GM12801 (cell line): ENCODE measurements around the gene TTC28.

ENCODE experiments used
- TF ChIP-seq, protein P1 (sequence below): IDR thresholded peaks from one replicate; pipeline ENCODE4 v1.5.1; 2011; ENCODE audit warnings: control low read depth; ENCODE audit not compliant: insufficient read length; ENCODE audit errors: extremely low read depth

The TTC28 gene

DNA sequence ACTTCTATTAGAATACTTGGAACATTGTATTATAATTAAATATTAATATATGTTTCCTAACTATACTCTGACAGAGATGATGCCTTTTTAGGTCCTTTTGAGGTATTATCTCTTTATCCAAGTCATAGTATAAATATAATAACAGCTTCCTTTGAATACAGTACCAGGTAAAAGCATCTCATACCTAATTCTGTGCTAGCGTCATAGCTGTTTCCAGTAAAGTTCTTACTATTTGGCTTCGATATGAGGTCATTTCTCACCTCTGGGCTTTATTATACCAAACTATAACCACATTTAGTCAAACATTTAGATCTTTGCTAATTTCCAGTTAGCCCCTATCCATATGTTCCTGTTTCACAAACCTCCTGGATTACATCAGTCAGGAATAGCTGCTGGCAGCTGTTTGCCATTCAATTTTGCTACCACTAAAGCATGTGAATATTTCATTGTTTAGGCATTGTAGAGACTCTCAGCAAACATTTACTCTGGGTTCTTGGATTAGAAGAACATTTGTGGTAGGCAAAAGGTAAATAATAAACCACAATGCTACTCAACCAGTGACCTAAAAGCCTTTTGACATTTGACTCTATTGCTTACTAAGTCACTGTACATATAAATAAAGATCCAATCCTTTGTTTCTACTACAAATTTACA, 255.1 kb downstream of the TTC28 start:
- TF ChIP-seq, protein P1, sequence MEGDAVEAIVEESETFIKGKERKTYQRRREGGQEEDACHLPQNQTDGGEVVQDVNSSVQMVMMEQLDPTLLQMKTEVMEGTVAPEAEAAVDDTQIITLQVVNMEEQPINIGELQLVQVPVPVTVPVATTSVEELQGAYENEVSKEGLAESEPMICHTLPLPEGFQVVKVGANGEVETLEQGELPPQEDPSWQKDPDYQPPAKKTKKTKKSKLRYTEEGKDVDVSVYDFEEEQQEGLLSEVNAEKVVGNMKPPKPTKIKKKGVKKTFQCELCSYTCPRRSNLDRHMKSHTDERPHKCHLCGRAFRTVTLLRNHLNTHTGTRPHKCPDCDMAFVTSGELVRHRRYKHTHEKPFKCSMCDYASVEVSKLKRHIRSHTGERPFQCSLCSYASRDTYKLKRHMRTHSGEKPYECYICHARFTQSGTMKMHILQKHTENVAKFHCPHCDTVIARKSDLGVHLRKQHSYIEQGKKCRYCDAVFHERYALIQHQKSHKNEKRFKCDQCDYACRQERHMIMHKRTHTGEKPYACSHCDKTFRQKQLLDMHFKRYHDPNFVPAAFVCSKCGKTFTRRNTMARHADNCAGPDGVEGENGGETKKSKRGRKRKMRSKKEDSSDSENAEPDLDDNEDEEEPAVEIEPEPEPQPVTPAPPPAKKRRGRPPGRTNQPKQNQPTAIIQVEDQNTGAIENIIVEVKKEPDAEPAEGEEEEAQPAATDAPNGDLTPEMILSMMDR, result no peak

DNA sequence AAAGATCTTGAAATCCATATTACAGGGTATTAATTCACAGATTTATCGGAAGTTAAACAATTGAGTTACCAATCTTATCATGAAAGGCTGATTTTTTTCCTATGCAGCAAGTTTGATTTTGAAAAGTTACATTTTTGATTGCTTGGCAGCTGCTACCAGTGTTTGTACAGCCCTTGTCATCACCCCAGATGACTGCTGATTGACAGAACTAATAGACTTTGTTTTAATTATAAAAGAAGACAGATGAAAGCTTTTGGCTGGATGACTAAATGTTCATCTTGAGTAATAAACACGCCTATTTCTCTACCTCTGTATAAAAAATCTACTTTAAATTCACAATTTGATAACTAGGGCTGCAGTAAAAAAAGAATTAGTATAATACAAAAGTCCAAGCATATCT, 259.7 kb downstream of the TTC28 start:
- TF ChIP-seq, protein P1, result no peak

DNA sequence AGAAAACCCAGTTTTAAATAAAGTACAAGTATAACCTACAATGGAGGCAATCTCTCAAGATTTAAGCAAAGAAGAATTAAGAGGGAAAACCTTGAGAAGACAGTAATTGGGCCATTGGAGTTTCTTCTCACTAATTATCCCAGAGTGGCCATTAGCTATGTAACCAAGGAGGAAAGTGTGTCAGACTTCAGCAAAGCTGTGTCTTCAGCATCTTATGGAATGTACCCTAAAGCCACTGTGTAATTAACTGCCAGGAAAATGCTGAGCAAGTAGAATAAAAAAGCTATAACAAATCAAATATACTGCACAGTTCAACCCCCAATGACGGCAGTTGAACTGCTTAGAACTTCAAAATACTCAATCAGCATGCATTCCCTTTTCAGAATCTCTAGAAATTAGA, 261.6 kb downstream of the TTC28 start:
- TF ChIP-seq, protein P1, result no peak

DNA sequence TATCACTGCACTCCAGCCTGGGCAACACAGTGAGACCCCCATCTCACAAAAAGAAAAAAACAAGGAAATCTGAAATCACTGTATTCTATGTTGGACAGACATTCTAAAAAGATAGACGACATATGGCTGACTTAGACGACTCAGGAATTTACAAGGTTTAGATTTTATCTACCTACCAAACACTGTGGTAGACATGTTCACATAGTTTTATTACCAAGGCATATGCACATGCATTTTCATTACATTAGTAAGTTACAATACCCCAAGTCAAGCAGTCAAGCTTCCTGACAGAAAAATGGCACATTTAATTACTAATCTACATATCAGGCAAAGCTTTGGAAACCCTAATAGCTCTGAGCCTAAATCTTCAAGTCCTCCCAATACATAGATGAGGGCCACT, 262.2 kb downstream of the TTC28 start:
- TF ChIP-seq, protein P1, result no peak

DNA sequence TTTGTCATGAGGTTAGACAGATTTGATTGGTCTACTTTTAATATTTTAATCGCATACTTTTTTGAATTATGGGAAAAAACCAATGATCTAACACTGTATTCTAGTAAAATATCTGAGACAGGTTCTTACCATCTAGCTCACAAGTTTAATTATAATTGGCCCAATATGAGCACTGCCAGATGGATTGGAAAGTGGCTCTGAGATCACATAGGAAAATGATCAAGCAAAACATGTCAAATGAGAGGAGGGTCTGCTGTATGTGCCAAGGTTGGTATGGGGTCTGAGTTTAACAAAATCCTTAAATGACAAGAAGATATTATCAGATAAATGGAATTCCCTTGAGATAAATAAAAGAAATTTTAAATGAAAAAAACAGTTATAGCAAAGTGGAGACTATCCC, 264.7 kb downstream of the TTC28 start:
- TF ChIP-seq, protein P1, result no peak

DNA sequence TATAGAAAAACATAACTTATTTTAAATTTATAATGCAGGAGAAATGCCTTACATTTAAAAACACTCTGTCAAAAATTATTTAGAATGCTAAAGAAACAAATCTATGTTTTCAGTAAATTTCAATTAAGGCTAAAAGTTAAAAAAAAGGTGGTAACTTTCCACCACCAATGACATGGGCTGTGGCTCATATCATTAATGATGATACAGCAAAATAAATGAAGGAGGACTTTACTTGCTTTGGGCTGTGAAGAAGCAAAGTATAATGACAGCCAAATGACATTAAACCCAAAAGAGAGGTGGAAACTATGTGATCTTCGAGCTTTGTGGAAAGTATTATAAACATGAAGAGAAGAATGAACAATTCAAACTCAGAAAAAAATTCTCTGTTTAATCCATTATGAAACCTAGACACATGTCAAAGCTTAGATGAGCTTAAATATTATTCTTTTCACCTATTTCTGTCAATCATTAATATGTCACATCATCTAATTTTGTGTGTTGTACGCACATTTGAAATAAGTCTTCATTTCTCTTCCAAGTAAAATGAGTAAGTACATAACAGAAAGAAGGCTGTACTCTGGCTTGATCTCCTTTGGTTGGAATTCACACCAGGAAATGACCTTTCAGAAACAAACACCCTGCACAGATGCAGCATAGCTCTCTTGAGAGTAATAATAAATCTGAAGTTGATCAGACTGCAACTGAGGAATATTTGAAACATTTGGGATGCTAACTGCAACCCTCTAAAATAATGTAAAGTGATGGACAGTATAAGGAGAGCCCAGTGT, 265.8 kb downstream of the TTC28 start:
- TF ChIP-seq, protein P1, result no peak

DNA sequence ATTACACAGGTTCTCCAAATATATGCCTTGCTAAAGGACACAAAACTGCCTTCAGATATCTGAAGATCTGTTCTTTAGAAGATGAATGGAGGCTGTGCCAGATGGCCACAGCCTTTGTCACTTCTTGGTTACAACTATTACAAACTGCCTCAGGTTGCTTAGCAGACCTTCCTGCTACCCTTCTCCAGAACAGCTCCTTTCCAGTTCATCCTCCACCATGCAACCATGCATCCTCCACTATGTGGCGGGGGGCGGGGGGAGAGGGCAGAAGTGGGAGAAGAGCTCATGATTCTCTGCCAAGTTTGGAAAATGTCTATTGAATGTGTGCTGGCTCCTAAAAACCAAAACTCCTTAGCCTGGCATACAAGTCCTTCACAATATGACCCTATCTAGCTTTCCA, 267.5 kb downstream of the TTC28 start:
- TF ChIP-seq, protein P1, result no peak
